OCI-LY7 (cell line): ENCODE measurements around the gene CRB2. TPM values are rescaled to one million over a fixed set of nuclear protein-coding genes. Genes with fewer than 3 reads are reported as not detected.

Experiments used
- BruUV-seq: library from RNA; stranded (reverse); fragments of 400-500 nt; replicated peaks from 2 replicates; lab custom pipeline; 2021; lab: Mats Ljungman, UMichigan
- CTCF ChIA-PET: fragments of 300-600 bp; sonication (Branson Sonifier 250); formaldehyde crosslinking; loops from one replicate; lab custom pipeline; 2022; ENCODE audit warnings: antibody characterized with exemption; ENCODE audit not compliant: unreplicated experiment; lab: Charles Lee
- POLR2A ChIA-PET: fragments of 300-600 bp; sonication (Branson Sonifier 250); formaldehyde crosslinking; loops from one replicate; lab custom pipeline; 2022; ENCODE audit warnings: antibody characterized with exemption; lab: Charles Lee
- DNase-seq: peaks from one replicate; pipeline ENCODE4 v3.0.0-alpha.2; 2015; ENCODE audit warnings: low spot score
- H2AFZ ChIP-seq: fragments of 200-600 bp; sonication (generic), shearing (Covaris generic); 2 replicates; pipeline ENCODE4 v1.6.1; 2014; ENCODE audit warnings: mild to moderate bottlenecking, antibody characterized with exemption, low read length, moderate library complexity
- H3K27ac ChIP-seq: fragments of 200-600 bp; sonication (generic); 2 replicates; pipeline ENCODE4 v1.5.1; 2014; ENCODE audit warnings: mixed run types, low read depth, mild to moderate bottlenecking, moderate library complexity, low read length, inconsistent platforms; ENCODE audit not compliant: poor library complexity, severe bottlenecking
- H3K36me3 ChIP-seq: fragments of 200-600 bp; sonication (generic); 2 replicates; pipeline ENCODE4 v1.6.1; 2014; ENCODE audit warnings: mild to moderate bottlenecking, antibody characterized with exemption, low read length, moderate library complexity, mixed read lengths; ENCODE audit not compliant: insufficient read depth
- H3K4me1 ChIP-seq: fragments of 200-600 bp; sonication (generic); 2 replicates; pipeline ENCODE4 v1.5.1; 2014; ENCODE audit warnings: mild to moderate bottlenecking, low read length; ENCODE audit not compliant: insufficient read depth, poor library complexity, severe bottlenecking
- H3K4me2 ChIP-seq: fragments of 200-600 bp; sonication (generic); 2 replicates; pipeline ENCODE4 v1.6.1; 2014; ENCODE audit warnings: mild to moderate bottlenecking, low read length
- H3K4me3 ChIP-seq: fragments of 200-600 bp; sonication (generic); 2 replicates; pipeline ENCODE4 v1.5.1; 2014; ENCODE audit warnings: mild to moderate bottlenecking, low read depth, low read length; ENCODE audit not compliant: poor library complexity, severe bottlenecking
- H3K79me2 ChIP-seq: fragments of 200-600 bp; sonication (generic); 2 replicates; pipeline ENCODE4 v1.6.1; 2016; ENCODE audit warnings: low read depth, mild to moderate bottlenecking, low read length, moderate library complexity, mixed read lengths; ENCODE audit not compliant: insufficient read depth
- H3K9me2 ChIP-seq: fragments of 200-600 bp; sonication (generic); 2 replicates; pipeline ENCODE4 v1.6.1; 2016; ENCODE audit warnings: mild to moderate bottlenecking, low read length, mixed read lengths; ENCODE audit not compliant: insufficient read depth
- H3K9me3 ChIP-seq: fragments of 200-600 bp; sonication (generic); 2 replicates; pipeline ENCODE4 v1.6.1; 2014; ENCODE audit warnings: mild to moderate bottlenecking, mixed run types, low read length, mixed read lengths
- H4K20me1 ChIP-seq: fragments of 200-600 bp; sonication (generic); 2 replicates; pipeline ENCODE4 v1.6.1; 2014; ENCODE audit warnings: mild to moderate bottlenecking, antibody characterized with exemption, low read length, moderate library complexity, mixed read lengths; ENCODE audit not compliant: insufficient read depth
- CTCF ChIP-seq: fragments of 200-600 bp; sonication (generic); conservative IDR thresholded peaks from 2 replicates; pipeline ENCODE4 v1.5.1; 2014; ENCODE audit warnings: mild to moderate bottlenecking, antibody characterized with exemption, low read length, moderate library complexity, mixed read lengths
- EZH2phosphoT487 ChIP-seq: fragments of 200-600 bp; sonication (generic); IDR thresholded peaks from 2 replicates; pipeline ENCODE4 v1.6.1; 2018; ENCODE audit warnings: low read depth, borderline replicate concordance, mild to moderate bottlenecking, mixed run types, antibody characterized with exemption, low read length, moderate library complexity, mixed read lengths
- intact Hi-C: fragments of 100-400 bp; cut with micrococcal nuclease; formaldehyde crosslinking; loops from one replicate; pipeline ENCODE4 v1.10.0; 2022; ENCODE audit not compliant: unreplicated experiment
- total RNA-seq, 2 experiments: library from RNA; depleted of rRNA in 1 of 2; stranded (reverse); fragments of >200 nt in 1 of 2; shearing (Covaris generic) in 1 of 2; gene quantifications; 2 replicates each; pipeline ENCODE4 v1.2.3, GENCODE V29; 2014 to 2022

The CRB2 gene
- total RNA-seq, 2 experiments from 2014 or later, result 1.6 to 3.4 TPM

GRCh38 chr9:123360161-123361085 lies 4.4 kb downstream of the CRB2 start:
- POLR2A ChIA-PET, result interaction anchor here (1.0 to 1.4 kb wide), 2 partner anchors 11 to 12 kb away, joined by 4 to 5 read pairs; no protein-coding TSS in a partner anchor
- H3K4me1 ChIP-seq, result peaks cover 21% of the 10 kb centered on the region
- H3K9me2 ChIP-seq, result no peaks in the 10 kb centered on the region
- H3K4me3 ChIP-seq, result no peak overlapping the region
- TF ChIP-seq CTCF, result no peak
- no peak for TF ChIP-seq EZH2phosphoT487
- no peaks in the 10 kb centered on the region for H3K36me3 ChIP-seq
- CTCF ChIA-PET, result interaction anchor here (0.6 to 0.7 kb wide), 3 partner anchors 10 to 258 kb away, joined by 3 read pairs; no protein-coding TSS in a partner anchor
- no peaks in the 10 kb centered on the region for H4K20me1 ChIP-seq
- no peak overlapping the region for H3K27ac ChIP-seq
- no peaks in the 10 kb centered on the region for H3K79me2 ChIP-seq
- intact Hi-C loops, result no loop called here
- H3K9me3 ChIP-seq, result no peaks in the 10 kb centered on the region
- BruUV-seq, result no TSS peak
- peak; percentile 50 for DNase-seq
- H3K4me2 ChIP-seq, result peak overlapping the region; percentile 18; the same call in 1 of the 2 replicates
- H2AFZ ChIP-seq, result no peak overlapping the region

GRCh38 chr9:123361086-123361730 lies 5.2 kb downstream of the CRB2 start:
- H3K4me2 ChIP-seq, result no peak overlapping the region
- H3K9me3 ChIP-seq, result no peaks in the 10 kb centered on the region
- H3K4me3 ChIP-seq, result no peak overlapping the region
- H2AFZ ChIP-seq, result no peak overlapping the region
- peaks cover 21% of the 10 kb centered on the region for H3K4me1 ChIP-seq
- H3K79me2 ChIP-seq, result no peaks in the 10 kb centered on the region
- no TSS peak for BruUV-seq
- no peaks in the 10 kb centered on the region for H3K36me3 ChIP-seq
- no peaks in the 10 kb centered on the region for H4K20me1 ChIP-seq
- no peak for DNase-seq
- H3K27ac ChIP-seq, result no peak overlapping the region
- POLR2A ChIA-PET, result interaction anchor here (0.6 kb wide), 1 partner anchor 1035 kb away, joined by 3 read pairs; no protein-coding TSS in a partner anchor
- H3K9me2 ChIP-seq, result no peaks in the 10 kb centered on the region
- CTCF ChIA-PET, result interaction anchor here (0.6 kb wide), 1 partner anchor 195 kb away, joined by 3 read pairs; no protein-coding TSS in a partner anchor
- TF ChIP-seq EZH2phosphoT487, result no peak
- no peak for TF ChIP-seq CTCF
- intact Hi-C loops, result no loop called here
